HepG2 (cell line): ENCODE results near the gene SPINDOC. TPM values are rescaled to one million over a fixed set of nuclear protein-coding genes. Genes with fewer than 3 reads are reported as not detected.

Experiments used
- GATAD1 ChIP-seq: IDR thresholded peaks from 2 replicates; pipeline ENCODE4 v1.6.1; 2016; ENCODE audit warnings: missing genetic modification reagents, missing compliant biosample characterization
- HCFC1 ChIP-seq: fragments of 150-350 bp; IDR thresholded peaks from 2 replicates; pipeline ENCODE4 v1.6.1; 2014; ENCODE audit warnings: low read depth, low read length
- HOXA9 ChIP-seq: sonication (generic); formaldehyde crosslinking; IDR thresholded peaks from 2 replicates; pipeline ENCODE4 v1.8.1; 2022; ENCODE audit warnings: missing genetic modification reagents, mild to moderate bottlenecking, moderate library complexity, borderline replicate concordance
- KAT8 ChIP-seq: IDR thresholded peaks from 2 replicates; pipeline ENCODE4 v1.6.1; 2016; ENCODE audit warnings: missing genetic modification reagents, missing compliant biosample characterization
- NFKB2 ChIP-seq: sonication (generic); formaldehyde crosslinking; IDR thresholded peaks from 2 replicates; pipeline ENCODE4 v1.4.0; 2020; ENCODE audit warnings: missing genetic modification reagents, borderline replicate concordance
- PTBP1 ChIP-seq: fragments of 200-400 bp; formaldehyde crosslinking; IDR thresholded peaks from 2 replicates; pipeline ENCODE4 v1.6.1; 2018; ENCODE audit warnings: low read length, low read depth; ENCODE audit not compliant: poor library complexity, severe bottlenecking
- ZBTB38 ChIP-seq: sonication (generic); formaldehyde crosslinking; IDR thresholded peaks from 2 replicates; pipeline ENCODE4 v1.5.1; 2020; ENCODE audit warnings: mild to moderate bottlenecking, missing genetic modification reagents
- ZFYVE20 ChIP-seq: sonication (generic); formaldehyde crosslinking; IDR thresholded peaks from 2 replicates; pipeline ENCODE4 v1.8.0; 2023; ENCODE audit warnings: low read depth, mild to moderate bottlenecking, moderate library complexity, missing genetic modification reagents, borderline replicate concordance
- ZNF75D ChIP-seq: sonication (generic); formaldehyde crosslinking; IDR thresholded peaks from 2 replicates; pipeline ENCODE4 v1.8.1; 2023; ENCODE audit warnings: missing genetic modification reagents, mild to moderate bottlenecking, borderline replicate concordance
- polyA plus RNA-seq, 8 experiments: library from polyadenylated mRNA; depleted of rRNA in 3 of 8; stranded (reverse) in 7 of 8; unstranded in 1 of 8; fragments of >200 nt; fragmentation: Illumina TruSeq in 4 of 8; extraction: Trizol in 4 of 8; gene quantifications; 2 replicates each; pipeline versions ENCODE4 v1.2.1 to v1.2.3, GENCODE V29; 2011 to 2016; ENCODE audit warnings: low read depth in 4 of 8, missing spikeins in 1 of 8, mixed read lengths in 1 of 8; ENCODE audit not compliant: insufficient read depth in 1 of 8
- total RNA-seq, 5 experiments: library from RNA; depleted of rRNA; stranded (reverse); fragments of >200 nt; fragmentation: Illumina TruSeq; extraction: Trizol; gene quantifications; 2 replicates each; pipeline ENCODE4 v1.2.3, GENCODE V29; 2016; ENCODE audit warnings: low read depth in 1 of 5
- TF ChIP-seq, protein P1 (sequence below): sonication (generic); formaldehyde crosslinking; IDR thresholded peaks from 2 replicates; pipeline ENCODE4 v1.4.0; 2020; ENCODE audit warnings: mild to moderate bottlenecking, missing genetic modification reagents
- TF ChIP-seq, protein P2 (sequence below): sonication (generic); formaldehyde crosslinking; IDR thresholded peaks from 2 replicates; pipeline ENCODE4 v1.5.0; 2020; ENCODE audit warnings: mild to moderate bottlenecking, missing genetic modification reagents
- TF ChIP-seq, protein P3 (sequence below): sonication (generic); formaldehyde crosslinking; IDR thresholded peaks from 2 replicates; pipeline ENCODE4 v1.4.0; 2020; ENCODE audit warnings: mild to moderate bottlenecking, missing genetic modification reagents
- TF ChIP-seq, protein P4 (sequence below): sonication (generic); formaldehyde crosslinking; IDR thresholded peaks from 2 replicates; pipeline ENCODE4 v1.4.0; 2020; ENCODE audit warnings: mild to moderate bottlenecking, missing genetic modification reagents

The SPINDOC gene
- total and polyA plus RNA-seq, 2 of the 13 experiments (the other 11 are each of a cell fraction or from before 2014, with no cell fraction given): 21.4 to 29.9 TPM

DNA sequence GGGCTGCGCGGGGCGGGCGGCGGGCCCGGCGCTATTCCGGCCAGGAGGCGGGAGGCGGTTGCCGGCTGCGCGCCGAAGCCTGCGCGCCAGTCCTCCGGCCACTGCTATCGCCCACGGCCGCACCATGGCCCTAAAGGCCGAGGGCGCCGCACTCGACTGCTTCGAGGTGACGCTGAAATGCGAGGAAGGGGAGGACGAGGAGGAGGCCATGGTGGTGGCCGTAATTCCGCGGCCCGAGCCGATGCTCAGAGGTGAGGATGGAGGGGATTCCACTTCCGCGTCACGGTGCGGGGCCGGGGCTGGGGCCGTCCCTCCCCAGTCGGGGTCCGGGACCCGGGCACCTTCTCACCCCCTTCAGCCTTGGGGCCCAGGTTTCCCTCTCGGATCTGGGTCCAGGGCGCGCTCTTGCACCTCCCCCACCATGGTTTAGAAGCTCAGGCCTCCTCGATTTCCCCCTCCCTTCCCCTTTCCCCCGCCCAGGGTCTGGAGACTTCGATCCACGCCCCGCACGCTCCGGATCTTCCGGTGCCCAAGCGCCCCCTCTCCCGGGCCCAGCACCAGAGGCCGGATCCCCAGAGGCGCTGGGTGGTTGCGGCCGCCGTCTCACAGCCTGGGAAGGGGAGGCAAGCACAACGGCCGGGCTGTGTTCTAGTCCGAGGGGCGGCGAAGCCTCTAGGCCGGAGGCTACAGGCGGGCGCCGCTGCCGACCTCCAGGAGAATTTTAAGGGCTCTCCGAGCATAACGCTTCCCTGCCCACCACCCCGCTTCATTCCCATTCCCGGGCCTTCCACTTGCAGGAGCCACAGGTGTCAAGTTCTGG lies 517 bp downstream of the SPINDOC start (continued):
- TF ChIP-seq, protein P1, sequence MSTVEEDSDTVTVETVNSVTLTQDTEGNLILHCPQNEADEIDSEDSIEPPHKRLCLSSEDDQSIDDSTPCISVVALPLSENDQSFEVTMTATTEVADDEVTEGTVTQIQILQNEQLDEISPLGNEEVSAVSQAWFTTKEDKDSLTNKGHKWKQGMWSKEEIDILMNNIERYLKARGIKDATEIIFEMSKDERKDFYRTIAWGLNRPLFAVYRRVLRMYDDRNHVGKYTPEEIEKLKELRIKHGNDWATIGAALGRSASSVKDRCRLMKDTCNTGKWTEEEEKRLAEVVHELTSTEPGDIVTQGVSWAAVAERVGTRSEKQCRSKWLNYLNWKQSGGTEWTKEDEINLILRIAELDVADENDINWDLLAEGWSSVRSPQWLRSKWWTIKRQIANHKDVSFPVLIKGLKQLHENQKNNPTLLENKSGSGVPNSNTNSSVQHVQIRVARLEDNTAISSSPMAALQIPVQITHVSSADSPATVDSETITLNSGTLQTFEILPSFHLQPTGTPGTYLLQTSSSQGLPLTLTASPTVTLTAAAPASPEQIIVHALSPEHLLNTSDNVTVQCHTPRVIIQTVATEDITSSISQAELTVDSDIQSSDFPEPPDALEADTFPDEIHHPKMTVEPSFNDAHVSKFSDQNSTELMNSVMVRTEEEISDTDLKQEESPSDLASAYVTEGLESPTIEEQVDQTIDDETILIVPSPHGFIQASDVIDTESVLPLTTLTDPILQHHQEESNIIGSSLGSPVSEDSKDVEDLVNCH (CRISPR knock-in tag): no peak
- TF ChIP-seq GATAD1 (CRISPR knock-in tag) (0 out of 2 replicates have a peak, but pooled peaks have one; percentile 47), ZNF75D (CRISPR knock-in tag) (no peak), NFKB2 (CRISPR knock-in tag) (no peak; the same call in 1 of the 2 replicates), ZFYVE20 (CRISPR knock-in tag) (no peak), HOXA9 (CRISPR knock-in tag) (0 out of 2 replicates have a peak, but pooled peaks have one; percentile 8), PTBP1 (peak; percentile 51), KAT8 (CRISPR knock-in tag) (peak; percentile 72), HCFC1 (no peak), ZBTB38 (CRISPR knock-in tag) (peak; percentile 35)
- TF ChIP-seq, protein P2, sequence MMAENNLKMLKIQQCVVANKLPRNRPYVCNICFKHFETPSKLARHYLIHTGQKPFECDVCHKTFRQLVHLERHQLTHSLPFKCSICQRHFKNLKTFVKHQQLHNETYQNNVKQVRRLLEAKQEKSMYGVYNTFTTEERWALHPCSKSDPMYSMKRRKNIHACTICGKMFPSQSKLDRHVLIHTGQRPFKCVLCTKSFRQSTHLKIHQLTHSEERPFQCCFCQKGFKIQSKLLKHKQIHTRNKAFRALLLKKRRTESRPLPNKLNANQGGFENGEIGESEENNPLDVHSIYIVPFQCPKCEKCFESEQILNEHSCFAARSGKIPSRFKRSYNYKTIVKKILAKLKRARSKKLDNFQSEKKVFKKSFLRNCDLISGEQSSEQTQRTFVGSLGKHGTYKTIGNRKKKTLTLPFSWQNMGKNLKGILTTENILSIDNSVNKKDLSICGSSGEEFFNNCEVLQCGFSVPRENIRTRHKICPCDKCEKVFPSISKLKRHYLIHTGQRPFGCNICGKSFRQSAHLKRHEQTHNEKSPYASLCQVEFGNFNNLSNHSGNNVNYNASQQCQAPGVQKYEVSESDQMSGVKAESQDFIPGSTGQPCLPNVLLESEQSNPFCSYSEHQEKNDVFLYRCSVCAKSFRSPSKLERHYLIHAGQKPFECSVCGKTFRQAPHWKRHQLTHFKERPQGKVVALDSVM (CRISPR knock-in tag): 0 out of 2 replicates have a peak, but pooled peaks have one; percentile 43
- TF ChIP-seq, protein P3, sequence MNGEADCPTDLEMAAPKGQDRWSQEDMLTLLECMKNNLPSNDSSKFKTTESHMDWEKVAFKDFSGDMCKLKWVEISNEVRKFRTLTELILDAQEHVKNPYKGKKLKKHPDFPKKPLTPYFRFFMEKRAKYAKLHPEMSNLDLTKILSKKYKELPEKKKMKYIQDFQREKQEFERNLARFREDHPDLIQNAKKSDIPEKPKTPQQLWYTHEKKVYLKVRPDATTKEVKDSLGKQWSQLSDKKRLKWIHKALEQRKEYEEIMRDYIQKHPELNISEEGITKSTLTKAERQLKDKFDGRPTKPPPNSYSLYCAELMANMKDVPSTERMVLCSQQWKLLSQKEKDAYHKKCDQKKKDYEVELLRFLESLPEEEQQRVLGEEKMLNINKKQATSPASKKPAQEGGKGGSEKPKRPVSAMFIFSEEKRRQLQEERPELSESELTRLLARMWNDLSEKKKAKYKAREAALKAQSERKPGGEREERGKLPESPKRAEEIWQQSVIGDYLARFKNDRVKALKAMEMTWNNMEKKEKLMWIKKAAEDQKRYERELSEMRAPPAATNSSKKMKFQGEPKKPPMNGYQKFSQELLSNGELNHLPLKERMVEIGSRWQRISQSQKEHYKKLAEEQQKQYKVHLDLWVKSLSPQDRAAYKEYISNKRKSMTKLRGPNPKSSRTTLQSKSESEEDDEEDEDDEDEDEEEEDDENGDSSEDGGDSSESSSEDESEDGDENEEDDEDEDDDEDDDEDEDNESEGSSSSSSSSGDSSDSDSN (CRISPR knock-in tag): peak; percentile 87
- TF ChIP-seq, protein P4, sequence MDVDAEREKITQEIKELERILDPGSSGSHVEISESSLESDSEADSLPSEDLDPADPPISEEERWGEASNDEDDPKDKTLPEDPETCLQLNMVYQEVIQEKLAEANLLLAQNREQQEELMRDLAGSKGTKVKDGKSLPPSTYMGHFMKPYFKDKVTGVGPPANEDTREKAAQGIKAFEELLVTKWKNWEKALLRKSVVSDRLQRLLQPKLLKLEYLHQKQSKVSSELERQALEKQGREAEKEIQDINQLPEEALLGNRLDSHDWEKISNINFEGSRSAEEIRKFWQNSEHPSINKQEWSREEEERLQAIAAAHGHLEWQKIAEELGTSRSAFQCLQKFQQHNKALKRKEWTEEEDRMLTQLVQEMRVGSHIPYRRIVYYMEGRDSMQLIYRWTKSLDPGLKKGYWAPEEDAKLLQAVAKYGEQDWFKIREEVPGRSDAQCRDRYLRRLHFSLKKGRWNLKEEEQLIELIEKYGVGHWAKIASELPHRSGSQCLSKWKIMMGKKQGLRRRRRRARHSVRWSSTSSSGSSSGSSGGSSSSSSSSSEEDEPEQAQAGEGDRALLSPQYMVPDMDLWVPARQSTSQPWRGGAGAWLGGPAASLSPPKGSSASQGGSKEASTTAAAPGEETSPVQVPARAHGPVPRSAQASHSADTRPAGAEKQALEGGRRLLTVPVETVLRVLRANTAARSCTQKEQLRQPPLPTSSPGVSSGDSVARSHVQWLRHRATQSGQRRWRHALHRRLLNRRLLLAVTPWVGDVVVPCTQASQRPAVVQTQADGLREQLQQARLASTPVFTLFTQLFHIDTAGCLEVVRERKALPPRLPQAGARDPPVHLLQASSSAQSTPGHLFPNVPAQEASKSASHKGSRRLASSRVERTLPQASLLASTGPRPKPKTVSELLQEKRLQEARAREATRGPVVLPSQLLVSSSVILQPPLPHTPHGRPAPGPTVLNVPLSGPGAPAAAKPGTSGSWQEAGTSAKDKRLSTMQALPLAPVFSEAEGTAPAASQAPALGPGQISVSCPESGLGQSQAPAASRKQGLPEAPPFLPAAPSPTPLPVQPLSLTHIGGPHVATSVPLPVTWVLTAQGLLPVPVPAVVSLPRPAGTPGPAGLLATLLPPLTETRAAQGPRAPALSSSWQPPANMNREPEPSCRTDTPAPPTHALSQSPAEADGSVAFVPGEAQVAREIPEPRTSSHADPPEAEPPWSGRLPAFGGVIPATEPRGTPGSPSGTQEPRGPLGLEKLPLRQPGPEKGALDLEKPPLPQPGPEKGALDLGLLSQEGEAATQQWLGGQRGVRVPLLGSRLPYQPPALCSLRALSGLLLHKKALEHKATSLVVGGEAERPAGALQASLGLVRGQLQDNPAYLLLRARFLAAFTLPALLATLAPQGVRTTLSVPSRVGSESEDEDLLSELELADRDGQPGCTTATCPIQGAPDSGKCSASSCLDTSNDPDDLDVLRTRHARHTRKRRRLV (CRISPR knock-in tag): 0 out of 2 replicates have a peak, but pooled peaks have one; percentile 52
